Keratinocyte (primary cell): ENCODE measurements around the gene PDIA4.

Experiments used
- CTCF ChIP-seq, 3 experiments: IDR thresholded peaks in 1 of 3; conservative IDR thresholded peaks in 1 of 3; optimal IDR thresholded peaks in 1 of 3; 2 replicates in 2 of 3; 3 replicates in 1 of 3; pipeline versions ENCODE3 to v1.5.1; 2011; ENCODE audit warnings: low read length in 3 of 3, mild to moderate bottlenecking in 3 of 3, moderate library complexity in 2 of 3, control low read depth in 1 of 3, inconsistent platforms in 1 of 3; ENCODE audit not compliant: insufficient read depth in 2 of 3; ENCODE audit errors: extremely low read depth in 1 of 3
- EZH2 ChIP-seq: IDR thresholded peaks from one replicate; pipeline ENCODE4 v1.6.1; 2012; ENCODE audit warnings: inconsistent platforms, mild to moderate bottlenecking, low read length, moderate library complexity

- TF ChIP-seq CTCF (optimal IDR thresholded peaks at IDR 0.05 in 1 of 3, IDR thresholded peaks at IDR 0.05 in 1 of 3, conservative IDR thresholded peaks at IDR 0.05 in 1 of 3; ENCODE audit: extremely low read depth in 1 of 3, insufficient read depth in 2 of 3, low read length in 3 of 3) (no peak), EZH2 (no peak)
Measured at GRCh38 chr7:149010451-149010850, 17.9 kb downstream of the PDIA4 start.
